HEK293T (cell line): ENCODE results near the gene SMCO2.

Experiments
- CTCF ChIA-PET: fragments of 350-600 bp; formaldehyde crosslinking; extraction: SDS; loops from one replicate; lab custom pipeline; 2021; ENCODE audit warnings: antibody characterized with exemption, inconsistent platforms; lab: Yijun Ruan, JAX
- POLR2A ChIA-PET: fragments of 350-600 bp; formaldehyde crosslinking; extraction: SDS; loops from one replicate; lab custom pipeline; 2020; ENCODE audit warnings: antibody characterized with exemption, inconsistent platforms; lab: Yijun Ruan, JAX
- DNase-seq: peaks from one replicate; pipeline ENCODE4 v3.0.0; 2012; ENCODE audit warnings: mixed read lengths; ENCODE audit errors: extremely low spot score
- ARNT ChIP-seq: fragments of 450-650 bp; IDR thresholded peaks from 2 replicates; pipeline ENCODE4 v1.6.1; 2017; ENCODE audit warnings: mild to moderate bottlenecking
- BHLHE40 ChIP-seq: fragments of 450-650 bp; IDR thresholded peaks from 2 replicates; pipeline ENCODE4 v1.6.1; 2016; ENCODE audit warnings: mild to moderate bottlenecking, moderate library complexity, borderline replicate concordance
- CTBP1 ChIP-seq: fragments of 450-650 bp; IDR thresholded peaks from 2 replicates; pipeline ENCODE4 v1.6.1; 2016; ENCODE audit warnings: borderline replicate concordance
- ELF4 ChIP-seq: fragments of 450-650 bp; IDR thresholded peaks from 2 replicates; pipeline ENCODE4 v1.6.1; 2017; ENCODE audit warnings: antibody characterized with exemption
- FOXA1 ChIP-seq: fragments of 450-650 bp; IDR thresholded peaks from 2 replicates; pipeline ENCODE4 v1.6.1; 2016; ENCODE audit warnings: mild to moderate bottlenecking
- FOXK2 ChIP-seq: fragments of 450-650 bp; IDR thresholded peaks from 2 replicates; pipeline ENCODE4 v1.6.1; 2016; ENCODE audit warnings: mild to moderate bottlenecking
- FOXM1 ChIP-seq: fragments of 450-650 bp; IDR thresholded peaks from 2 replicates; pipeline ENCODE4 v1.6.1; 2017; ENCODE audit warnings: mild to moderate bottlenecking, borderline replicate concordance
- HDGF ChIP-seq: fragments of 450-650 bp; IDR thresholded peaks from 2 replicates; pipeline ENCODE4 v1.6.1; 2017; ENCODE audit warnings: antibody characterized with exemption, borderline replicate concordance
- L3MBTL2 ChIP-seq: fragments of 450-650 bp; conservative IDR thresholded peaks from 2 replicates; pipeline ENCODE4 v1.6.1; 2016; ENCODE audit warnings: mild to moderate bottlenecking
- LEF1 ChIP-seq: fragments of 450-650 bp; IDR thresholded peaks from 2 replicates; pipeline ENCODE4 v1.6.1; 2017; ENCODE audit warnings: mild to moderate bottlenecking, borderline replicate concordance
- NFRKB ChIP-seq: fragments of 450-650 bp; IDR thresholded peaks from 2 replicates; pipeline ENCODE4 v1.6.1; 2016; ENCODE audit warnings: mild to moderate bottlenecking, moderate library complexity
- PKNOX1 ChIP-seq: fragments of 450-650 bp; IDR thresholded peaks from 2 replicates; pipeline ENCODE4 v1.6.1; 2016
- SP1 ChIP-seq: fragments of 450-650 bp; IDR thresholded peaks from 2 replicates; pipeline ENCODE4 v1.6.1; 2017
- SUZ12 ChIP-seq: fragments of 450-650 bp; IDR thresholded peaks from 2 replicates; pipeline ENCODE4 v1.6.1; 2016; ENCODE audit warnings: mild to moderate bottlenecking
- TARDBP ChIP-seq: fragments of 450-650 bp; IDR thresholded peaks from 2 replicates; pipeline ENCODE4 v1.6.1; 2016
- ZNF384 ChIP-seq: fragments of 450-650 bp; IDR thresholded peaks from 2 replicates; pipeline ENCODE4 v1.6.1; 2016

The SMCO2 gene

DNA sequence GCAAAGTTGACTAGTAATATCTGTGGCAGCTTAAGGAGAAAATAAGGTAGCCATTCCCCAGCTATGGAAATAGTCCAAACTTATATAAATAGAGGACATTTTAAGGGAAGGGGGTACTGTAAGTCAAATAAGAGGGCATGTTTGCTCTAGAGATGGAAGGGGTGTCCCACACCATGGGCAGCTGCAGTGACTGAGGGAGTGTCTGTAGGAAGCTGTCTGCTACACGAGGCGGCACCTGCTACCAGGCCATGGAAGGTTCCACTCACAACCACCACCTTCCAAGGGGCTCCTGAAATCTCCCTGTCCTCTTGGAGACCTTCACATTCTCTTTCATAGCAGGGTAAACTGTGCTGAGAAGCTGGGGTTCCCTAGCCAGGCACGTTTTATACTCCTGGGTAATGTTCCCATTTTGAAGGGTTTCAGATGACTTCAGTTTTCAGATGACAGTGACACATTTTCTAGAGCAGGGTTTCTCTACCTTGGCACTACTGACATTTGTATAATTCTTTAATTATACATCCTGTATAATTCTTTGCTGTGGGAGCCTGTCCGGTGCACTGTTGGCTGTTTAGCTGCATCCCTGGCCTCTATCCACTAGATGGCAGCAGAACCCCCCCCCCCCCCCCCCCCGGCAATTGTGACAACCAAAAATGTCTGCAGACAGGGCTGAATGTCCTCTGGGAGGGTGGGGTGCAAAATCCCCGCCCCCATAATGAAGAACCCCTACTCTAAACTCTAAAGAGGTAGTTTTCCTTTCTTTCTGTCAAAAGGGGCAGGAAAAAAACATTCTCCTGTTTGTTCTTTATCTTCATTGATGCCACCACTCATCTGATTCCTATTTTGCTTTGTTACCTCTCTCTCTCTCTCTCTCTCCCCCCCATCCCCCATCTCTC is 11.6 kb upstream of the SMCO2 start:
- TF ChIP-seq L3MBTL2 (no peak), FOXK2 (no peak), SUZ12 (no peak), PKNOX1 (no peak), SP1 (no peak), ARNT (no peak), ELF4 (no peak), BHLHE40 (no peak), NFRKB (no peak), FOXM1 (no peak), HDGF (no peak)
- ChIA-PET POLR2A (interaction anchor here (1.5 kb wide), 1 partner anchor 89 kb away, joined by 7 read pairs; the partner anchor contains the start of gene PPFIBP1), CTCF (interaction anchor here (0.7 to 1.3 kb wide), 6 partner anchors 10 to 201 kb away, joined by 3 to 4 read pairs (median 3); no protein-coding TSS in a partner anchor)
- DNase-seq = peak; percentile 56

DNA sequence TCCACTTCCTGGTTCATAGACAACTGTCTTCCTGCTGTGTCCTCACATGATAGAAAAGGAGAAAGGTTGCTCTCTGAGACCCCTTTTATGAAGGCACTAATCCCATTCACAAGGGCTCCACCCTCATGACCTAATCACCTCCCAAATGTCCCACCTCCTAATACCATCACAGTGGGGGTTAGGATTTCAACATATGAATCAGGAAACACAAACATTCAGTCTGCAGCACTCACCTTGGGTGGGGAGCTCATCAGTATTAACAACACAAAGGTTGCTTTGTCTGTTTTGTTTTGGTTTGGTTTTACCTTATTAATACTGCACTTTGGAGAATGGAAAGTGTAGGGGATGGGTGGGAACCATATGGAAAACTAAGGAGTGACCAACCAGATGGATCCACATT is 10.5 kb upstream of the SMCO2 start:
- CTCF ChIA-PET = no interaction called here
- TF ChIP-seq PKNOX1 (no peak), ELF4 (no peak), LEF1 (no peak), FOXA1 (no peak), NFRKB (no peak), ARNT (no peak), CTBP1 (no peak)
- POLR2A ChIA-PET = interaction anchor here (1.5 kb wide), 1 partner anchor 87 kb away, joined by 7 read pairs; the partner anchor contains the start of gene PPFIBP1
- DNase-seq = no peak

- ChIA-PET POLR2A (no interaction called here), CTCF (interaction anchor here (0.5 kb wide), 2 partner anchors 205 to 221 kb away, joined by 3 to 4 read pairs; no protein-coding TSS in a partner anchor)
- TF ChIP-seq PKNOX1 (no peak), FOXM1 (no peak), FOXK2 (no peak), ELF4 (no peak)
- no peak for DNase-seq
Observed at GRCh38 chr12:27436768-27437167, 9.8 kb upstream of the SMCO2 start.

- DNase-seq = no peak
- CTCF ChIA-PET = no interaction called here
- POLR2A ChIA-PET = no interaction called here
- TF ChIP-seq L3MBTL2 (no peak), FOXK2 (no peak), CTBP1 (no peak), HDGF (no peak), FOXA1 (no peak), SP1 (no peak), NFRKB (no peak), BHLHE40 (no peak), ZNF384 (no peak), SUZ12 (no peak), ELF4 (no peak), TARDBP (no peak), ARNT (no peak), LEF1 (no peak), FOXM1 (no peak), PKNOX1 (no peak)
Observed at GRCh38 chr12:27437839-27438238, 8.7 kb upstream of the SMCO2 start.

DNA sequence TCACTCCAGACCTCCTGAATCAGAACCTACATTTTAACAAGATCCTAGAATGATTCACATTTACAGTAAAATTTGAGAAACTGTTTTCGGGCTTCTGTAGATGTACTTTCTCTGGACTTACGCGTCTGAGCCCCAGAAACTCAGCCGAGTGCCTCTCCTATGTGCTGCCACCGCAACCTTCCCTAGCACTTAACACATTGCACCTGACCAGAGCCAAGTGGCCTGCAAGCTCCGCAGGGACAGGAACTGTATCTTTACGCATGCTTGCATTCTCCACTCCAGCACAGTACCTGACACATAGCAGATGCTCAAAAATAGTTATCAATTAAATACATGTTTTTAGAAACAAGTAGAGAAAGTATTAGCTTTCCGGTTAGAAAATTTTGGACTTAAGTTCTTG is 1.2 kb downstream of the SMCO2 start:
- TF ChIP-seq ELF4 (no peak), BHLHE40 (no peak), SP1 (no peak), L3MBTL2 (no peak), FOXK2 (no peak), HDGF (no peak), LEF1 (no peak), PKNOX1 (no peak), ZNF384 (no peak), ARNT (no peak), TARDBP (no peak)
- no peak for DNase-seq
- ChIA-PET POLR2A (no interaction called here), CTCF (no interaction called here)
